NOMO-1 (cell line): ENCODE measurements around the gene MRPL48.
"Not testable (repeated sequence)": the region's sequence is repeated elsewhere in the genome, so short reads cannot be mapped to it uniquely, and the experiment has no call there.

Experiments used
- DNase-seq, 2 experiments: peaks; one replicate each; lab custom pipeline; 2025; ENCODE audit not compliant: unreplicated experiment in 2 of 2; lab: John Stamatoyannopoulos, UW

MRPL48 gene

GRCh38 chr11:73833067-73833466, 45.4 kb downstream of the MRPL48 start:
- no peak for DNase-seq

GRCh38 chr11:73838443-73839122, 50.9 kb downstream of the MRPL48 start:
- no peak for DNase-seq

- DNase-seq: no peak
Observed at GRCh38 chr11:73839123-73839457, 51.4 kb downstream of the MRPL48 start.

GRCh38 chr11:73851046-73851764, 63.5 kb downstream of the MRPL48 start:
- peak; percentile 58 to 88 for DNase-seq

GRCh38 chr11:73852049-73852448, 64.4 kb downstream of the MRPL48 start:
- DNase-seq: no peak

GRCh38 chr11:73854680-73855079, 67.0 kb downstream of the MRPL48 start:
- no peak for DNase-seq

GRCh38 chr11:73856031-73856567, 68.4 kb downstream of the MRPL48 start:
- no peak for DNase-seq

- no peak for DNase-seq
Observed at GRCh38 chr11:73859671-73860070, 72.0 kb downstream of the MRPL48 start.

GRCh38 chr11:73860202-73860601, 72.5 kb downstream of the MRPL48 start:
- DNase-seq: no peak

GRCh38 chr11:73862986-73863385, 75.3 kb downstream of the MRPL48 start:
- DNase-seq: no peak

GRCh38 chr11:73866095-73866579, 78.5 kb downstream of the MRPL48 start:
- DNase-seq: no peak

GRCh38 chr11:73866586-73866996, 78.9 kb downstream of the MRPL48 start:
- DNase-seq: no peak

GRCh38 chr11:73869332-73869949, 81.8 kb downstream of the MRPL48 start:
- no peak for DNase-seq

GRCh38 chr11:73870261-73870660, 82.6 kb downstream of the MRPL48 start:
- no peak for DNase-seq

- DNase-seq: no peak
Observed at GRCh38 chr11:73872749-73873357, 85.2 kb downstream of the MRPL48 start.

GRCh38 chr11:73875380-73875779, 87.7 kb downstream of the MRPL48 start:
- DNase-seq: no peak

GRCh38 chr11:73875840-73876239, 88.2 kb downstream of the MRPL48 start:
- DNase-seq: no peak

GRCh38 chr11:73876424-73877310, 89.0 kb downstream of the MRPL48 start, which contains the start of the genes COA4 and PAAF1:
COA4 (minus strand) TSS chr11:73876846; CDS start chr11:73873378, 3,468 bp downstream.
PAAF1 (plus strand) TSS chr11:73876999; CDS start chr11:73877022, 23 bp downstream.
- DNase-seq: peak; percentile 98

- DNase-seq: no peak
Observed at GRCh38 chr11:73878771-73879170, 91.1 kb downstream of the MRPL48 start.

GRCh38 chr11:73880449-73880848, 92.8 kb downstream of the MRPL48 start:
- not testable (repeated sequence) for DNase-seq
